Thymus (tissue), 11 donors: ENCODE measurements around the gene CYP26B1. TPM values are rescaled to one million over a fixed set of nuclear protein-coding genes. Genes with fewer than 3 reads are reported as not detected.

Experiments
- DNase-seq, 9 donors: peaks; one replicate each; pipeline ENCODE4 v3.0.0-alpha.2; 2013; ENCODE audit warnings: low spot score in 9 of 9, low read depth in 6 of 9, missing footprints in 1 of 9
- H3K27ac ChIP-seq, 2 donors: one replicate each; pipeline ENCODE4 v1.5.1; 2013; ENCODE audit warnings: control low read depth in 1 of 2, low read depth in 1 of 2, low read length in 1 of 2, mild to moderate bottlenecking in 1 of 2, moderate library complexity in 1 of 2
- H3K27me3 ChIP-seq, 2 donors: one replicate each; pipeline ENCODE4 v1.5.1; 2013; ENCODE audit warnings: low read length in 1 of 2; ENCODE audit not compliant: control insufficient read depth in 2 of 2, insufficient read depth in 1 of 2
- H3K36me3 ChIP-seq, 2 donors: one replicate each; pipeline ENCODE4 v1.5.1; 2013; ENCODE audit warnings: low read length in 1 of 2, mild to moderate bottlenecking in 1 of 2, moderate library complexity in 1 of 2; ENCODE audit not compliant: control insufficient read depth in 2 of 2, insufficient read depth in 2 of 2
- H3K4me1 ChIP-seq, 2 donors: one replicate each; pipeline ENCODE4 v1.5.1; 2013; ENCODE audit warnings: low read length in 2 of 2; ENCODE audit not compliant: control insufficient read depth in 2 of 2, insufficient read depth in 2 of 2
- H3K4me3 ChIP-seq, 2 donors: one replicate each; pipeline ENCODE4 v1.5.1; 2013; ENCODE audit warnings: low read length in 2 of 2, control low read depth in 1 of 2, mild to moderate bottlenecking in 1 of 2
- H3K9me3 ChIP-seq, 2 donors: one replicate each; pipeline ENCODE4 v1.5.1; 2013; ENCODE audit warnings: low read length in 1 of 2, mild to moderate bottlenecking in 1 of 2; ENCODE audit not compliant: control insufficient read depth in 2 of 2, insufficient read depth in 1 of 2
- WGBS: extraction: QIAGEN DNeasy Blood & Tissue Kit; methylation state at CpG from one replicate; pipeline ENCODE4 v1.1.7; 2013; 5-methylcytosine and 5-hydroxymethylcytosine counted together
- polyA plus RNA-seq: library from polyadenylated mRNA; stranded (reverse); fragments of 200-250 nt; gene quantifications from one replicate; pipeline ENCODE4 v1.2.3, GENCODE V29; 2013
- total RNA-seq: library from RNA; stranded (reverse); fragments of 120-200 nt; gene quantifications from one replicate; pipeline ENCODE4 v1.2.4, GENCODE V29; 2013
- donor health status: healthy.

CYP26B1 gene
- total and polyA plus RNA-seq, 2 donors = 5.6 to 10.3 TPM

GRCh38 chr2:72112401-72112800 lies 35.3 kb downstream of the CYP26B1 start:
- no peak for DNase-seq
- Histone ChIP-seq H3K4me3 (no peak overlapping the region), H3K27ac (no peak overlapping the region), H3K27me3 (no peaks in the 10 kb centered on the region), H3K36me3 (no peaks in the 10 kb centered on the region), H3K9me3 (no peaks in the 10 kb centered on the region), H3K4me1 (peaks cover 0 to 6% of the 10 kb centered on the region in 2 donors)
- WGBS = 95% methylated on average over 6 of the region's 6 CpGs

- 91% methylated on average over 3 of the region's 3 CpGs for WGBS
- no peak for DNase-seq
- H3K36me3 ChIP-seq = no peaks in the 10 kb centered on the region
- no peak overlapping the region for H3K4me3 ChIP-seq
- H3K27ac ChIP-seq = no peak overlapping the region
- H3K27me3 ChIP-seq = no peaks in the 10 kb centered on the region
- peaks cover 0 to 6% of the 10 kb centered on the region in 2 donors for H3K4me1 ChIP-seq
- H3K9me3 ChIP-seq = no peaks in the 10 kb centered on the region
Measured at GRCh38 chr2:72111061-72111460, 36.6 kb downstream of the CYP26B1 start.

GRCh38 chr2:72109904-72110303 lies 37.8 kb downstream of the CYP26B1 start:
- peaks cover 0 to 4% of the 10 kb centered on the region in 2 donors for H3K4me1 ChIP-seq
- H3K36me3 ChIP-seq = no peaks in the 10 kb centered on the region
- WGBS = 94% methylated on average over 8 of the region's 8 CpGs
- no peaks in the 10 kb centered on the region for H3K9me3 ChIP-seq
- H3K27me3 ChIP-seq = no peaks in the 10 kb centered on the region
- H3K27ac ChIP-seq = no peak overlapping the region
- no peak overlapping the region for H3K4me3 ChIP-seq
- DNase-seq = no peak

DNA sequence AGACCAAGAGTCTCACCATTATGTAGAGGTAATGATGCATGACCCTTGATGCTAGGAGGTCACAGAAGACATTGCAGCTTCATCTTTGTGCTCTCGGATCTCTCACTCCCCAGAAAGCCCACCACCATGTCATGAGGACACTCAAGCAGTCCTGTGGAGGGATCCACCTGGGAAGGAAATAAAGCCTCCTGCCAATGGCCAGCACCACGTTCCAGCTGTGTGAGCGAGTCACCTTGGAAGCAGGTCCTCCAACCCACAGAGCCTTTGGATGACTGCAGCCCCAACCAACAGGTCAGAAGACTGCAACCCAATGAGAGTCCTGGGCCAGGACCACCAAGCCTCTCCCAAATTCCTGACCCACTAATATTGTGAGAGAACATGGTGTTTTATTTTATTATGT lies 38.4 kb downstream of the CYP26B1 start:
- no peaks in the 10 kb centered on the region for H3K27me3 ChIP-seq
- 86% methylated on average over 3 of the region's 3 CpGs for WGBS
- no peak overlapping the region for H3K27ac ChIP-seq
- H3K9me3 ChIP-seq = no peaks in the 10 kb centered on the region
- H3K4me3 ChIP-seq = no peak overlapping the region
- no peak for DNase-seq
- H3K4me1 ChIP-seq = peaks cover 0 to under 1% of the 10 kb centered on the region in 2 donors
- H3K36me3 ChIP-seq = no peaks in the 10 kb centered on the region

GRCh38 chr2:72108121-72108520 lies 39.5 kb downstream of the CYP26B1 start:
- no peaks in the 10 kb centered on the region for H3K36me3 ChIP-seq
- DNase-seq = no peak
- no peak overlapping the region for H3K27ac ChIP-seq
- WGBS = 85% methylated on average over 3 of the region's 3 CpGs
- no peaks in the 10 kb centered on the region for H3K27me3 ChIP-seq
- no peak overlapping the region for H3K4me3 ChIP-seq
- H3K4me1 ChIP-seq = no peaks in the 10 kb centered on the region
- no peaks in the 10 kb centered on the region for H3K9me3 ChIP-seq

DNA sequence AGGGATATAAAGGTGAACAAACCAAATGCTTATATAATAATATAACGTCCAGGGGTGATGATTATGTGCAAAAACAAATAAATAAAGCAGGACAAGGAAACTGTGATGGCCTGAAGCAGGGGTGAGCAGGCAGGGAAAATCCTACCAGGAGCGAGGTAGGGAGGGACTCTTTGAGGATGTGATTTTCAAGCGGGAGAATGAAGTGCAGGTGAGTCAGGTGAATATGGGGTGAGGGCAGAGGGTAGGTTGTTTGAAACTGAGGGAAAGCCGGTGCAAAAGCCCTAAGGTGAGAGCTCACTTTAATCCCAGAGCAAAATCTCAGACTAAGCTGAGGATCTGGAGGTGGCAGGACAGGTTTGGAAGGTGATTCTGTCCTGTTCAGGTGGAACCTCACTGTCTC lies 40.7 kb downstream of the CYP26B1 start:
- DNase-seq = no peak
- Histone ChIP-seq H3K27ac (no peak overlapping the region), H3K4me3 (no peak overlapping the region), H3K9me3 (no peaks in the 10 kb centered on the region), H3K36me3 (no peaks in the 10 kb centered on the region), H3K27me3 (no peaks in the 10 kb centered on the region), H3K4me1 (no peaks in the 10 kb centered on the region)
- WGBS = 85% methylated on average over 4 of the region's 4 CpGs

DNA sequence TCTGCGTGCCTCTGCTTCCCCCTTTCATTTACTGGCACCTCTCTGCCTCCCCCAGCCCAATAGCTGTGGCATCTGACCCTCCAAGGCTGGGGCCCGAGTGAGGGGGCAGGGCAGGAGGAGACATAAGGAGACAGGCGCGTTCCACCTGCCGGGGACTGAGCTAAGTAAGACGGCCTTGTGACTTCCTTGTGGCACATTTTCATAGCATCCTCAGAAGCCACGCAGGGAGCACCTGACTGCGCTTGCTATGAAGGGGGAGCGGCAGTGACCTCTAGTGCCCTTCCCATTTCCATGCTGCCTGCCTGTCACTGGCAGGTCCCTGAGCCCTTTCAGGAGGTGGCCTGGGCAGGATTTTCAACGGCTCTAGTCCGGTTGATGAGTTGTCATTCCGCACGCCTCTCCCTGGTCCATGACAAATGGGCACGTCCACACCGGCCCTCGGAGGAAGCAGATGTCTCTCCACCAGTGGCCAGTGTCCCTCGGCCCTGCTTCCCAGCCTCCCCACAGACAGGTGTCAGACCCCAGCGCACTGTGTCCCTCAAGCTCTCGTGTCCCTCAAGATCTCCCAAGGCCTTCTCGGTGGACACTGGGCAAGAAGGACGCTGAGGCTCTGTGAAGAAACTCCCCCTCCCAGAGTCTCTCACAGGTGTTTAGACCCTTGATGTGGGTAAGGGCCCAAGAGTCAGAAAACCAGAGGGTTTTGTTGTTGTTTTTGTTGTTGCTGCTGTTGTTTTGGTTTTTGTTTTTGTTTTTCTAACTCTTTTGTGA lies 42.7 kb downstream of the CYP26B1 start:
- H3K4me1 ChIP-seq = no peaks in the 10 kb centered on the region
- no peaks in the 10 kb centered on the region for H3K9me3 ChIP-seq
- H3K4me3 ChIP-seq = no peak overlapping the region
- DNase-seq = no peak
- 81% methylated on average over 21 of the region's 21 CpGs for WGBS
- H3K36me3 ChIP-seq = no peaks in the 10 kb centered on the region
- H3K27ac ChIP-seq = no peak overlapping the region
- H3K27me3 ChIP-seq = no peaks in the 10 kb centered on the region

DNA sequence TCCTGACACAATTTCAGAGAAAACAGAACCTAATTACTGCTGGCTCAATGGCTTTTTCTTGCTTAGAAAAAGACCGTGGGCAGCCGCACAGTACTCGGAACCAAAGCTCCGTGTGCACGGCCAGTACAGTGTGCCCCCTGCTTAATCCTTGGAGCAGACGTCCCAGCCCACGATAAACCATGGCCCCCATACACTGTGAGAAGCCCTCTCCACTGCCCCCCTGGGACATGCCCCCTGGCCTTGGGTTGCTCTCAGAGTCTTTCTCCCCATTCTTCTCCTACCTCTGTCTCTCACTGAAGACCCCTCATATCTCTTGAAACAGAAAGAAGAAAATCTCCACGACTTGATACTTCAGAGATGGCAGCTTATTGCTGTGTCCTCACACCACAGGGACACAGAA lies 44.0 kb downstream of the CYP26B1 start:
- H3K9me3 ChIP-seq = no peaks in the 10 kb centered on the region
- no peak overlapping the region for H3K27ac ChIP-seq
- no peaks in the 10 kb centered on the region for H3K27me3 ChIP-seq
- no peaks in the 10 kb centered on the region for H3K4me1 ChIP-seq
- 96% methylated on average over 8 of the region's 8 CpGs for WGBS
- no peak overlapping the region for H3K4me3 ChIP-seq
- no peaks in the 10 kb centered on the region for H3K36me3 ChIP-seq
- no peak for DNase-seq

DNA sequence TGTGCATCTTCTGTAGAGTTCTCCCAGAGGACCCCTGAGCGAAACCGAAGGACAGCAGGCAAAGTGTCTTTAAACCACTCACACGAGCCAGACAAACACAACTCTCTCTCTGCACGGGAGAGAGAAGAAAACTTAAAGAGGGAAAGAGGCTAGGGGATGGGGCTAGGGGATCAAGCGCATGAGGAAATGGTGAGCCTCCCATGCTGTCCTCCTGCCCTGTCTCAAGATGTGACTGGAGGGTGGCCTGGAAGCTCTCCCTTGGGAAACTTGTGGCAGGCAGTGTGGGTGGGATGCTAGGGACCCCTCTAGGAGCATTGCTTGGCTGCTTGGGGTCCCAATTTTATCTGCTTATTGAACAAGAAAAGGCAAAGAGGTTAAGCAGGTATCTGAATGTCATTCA lies 44.5 kb downstream of the CYP26B1 start:
- H3K27me3 ChIP-seq = no peaks in the 10 kb centered on the region
- no peaks in the 10 kb centered on the region for H3K36me3 ChIP-seq
- no peak overlapping the region for H3K27ac ChIP-seq
- H3K4me3 ChIP-seq = no peak overlapping the region
- H3K4me1 ChIP-seq = no peaks in the 10 kb centered on the region
- no peak for DNase-seq
- no peaks in the 10 kb centered on the region for H3K9me3 ChIP-seq
- 80% methylated on average over 5 of the region's 5 CpGs for WGBS
